Right kidney (tissue), 1 donor: ENCODE data around the gene RAD51B.
"Not testable (repeated sequence)": the region's sequence is repeated elsewhere in the genome, so short reads cannot be mapped to it uniquely, and the experiment has no call there.

ENCODE experiments used
- DNase-seq: peaks from one replicate; pipeline ENCODE4 v3.0.0-alpha.2; 2016

Gene RAD51B

DNA sequence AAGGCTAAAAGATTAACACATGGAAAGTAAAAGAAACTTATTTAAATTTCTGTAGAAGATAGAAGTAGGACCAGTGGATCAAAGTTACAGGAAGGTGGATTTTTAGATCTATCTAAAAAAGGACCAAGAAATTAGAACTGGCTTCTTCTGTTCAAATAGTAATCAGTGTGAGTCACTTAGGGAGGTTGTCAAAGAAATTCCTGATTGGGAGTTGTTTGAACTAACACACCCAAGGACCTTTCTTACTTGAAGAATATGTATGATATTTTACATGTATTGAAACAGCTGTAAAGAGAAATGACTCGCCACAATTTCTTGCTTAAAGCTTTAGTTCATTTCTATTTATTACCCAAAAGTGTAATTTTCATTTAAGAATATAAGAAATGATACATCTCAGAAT, 256.9 kb downstream of the RAD51B start:
- no peak for DNase-seq

DNA sequence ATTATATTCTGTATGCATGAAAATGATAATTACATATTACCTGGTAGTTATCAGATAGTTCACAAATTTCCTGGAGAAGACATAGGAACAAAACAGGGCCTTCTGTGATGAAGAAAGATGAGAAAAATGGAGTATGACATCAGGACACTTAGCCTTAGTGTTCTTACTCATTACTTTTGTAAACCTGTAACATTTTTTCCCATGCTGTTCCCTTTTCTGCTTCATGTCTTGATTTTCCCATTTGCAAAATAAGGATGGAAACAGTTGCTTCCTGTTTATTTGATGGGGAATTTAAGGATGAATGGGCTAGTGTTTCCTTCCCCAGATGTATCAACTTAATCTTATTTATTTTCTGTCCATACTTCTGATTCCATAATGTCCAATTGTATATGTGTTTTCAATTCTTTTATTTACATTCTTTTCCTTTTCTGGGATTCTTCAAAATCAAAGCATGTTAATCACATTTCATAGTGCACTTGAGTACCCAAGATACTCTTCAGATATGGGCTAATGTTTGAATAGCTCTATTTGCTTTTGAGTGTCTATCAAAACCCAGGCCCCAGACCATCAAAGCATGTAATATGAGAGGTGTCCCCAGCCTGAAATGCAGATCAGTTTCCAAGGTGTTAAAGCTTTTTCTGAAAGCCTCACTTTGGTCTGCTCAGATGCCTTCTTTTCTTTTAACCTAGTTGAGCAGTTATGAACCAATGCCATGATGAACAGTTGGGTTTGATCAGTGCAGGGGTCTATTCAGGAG, 260.5 kb downstream of the RAD51B start:
- no peak for DNase-seq

GRCh38 chr14:68081489-68081888, 261.9 kb downstream of the RAD51B start:
- DNase-seq: no peak

DNA sequence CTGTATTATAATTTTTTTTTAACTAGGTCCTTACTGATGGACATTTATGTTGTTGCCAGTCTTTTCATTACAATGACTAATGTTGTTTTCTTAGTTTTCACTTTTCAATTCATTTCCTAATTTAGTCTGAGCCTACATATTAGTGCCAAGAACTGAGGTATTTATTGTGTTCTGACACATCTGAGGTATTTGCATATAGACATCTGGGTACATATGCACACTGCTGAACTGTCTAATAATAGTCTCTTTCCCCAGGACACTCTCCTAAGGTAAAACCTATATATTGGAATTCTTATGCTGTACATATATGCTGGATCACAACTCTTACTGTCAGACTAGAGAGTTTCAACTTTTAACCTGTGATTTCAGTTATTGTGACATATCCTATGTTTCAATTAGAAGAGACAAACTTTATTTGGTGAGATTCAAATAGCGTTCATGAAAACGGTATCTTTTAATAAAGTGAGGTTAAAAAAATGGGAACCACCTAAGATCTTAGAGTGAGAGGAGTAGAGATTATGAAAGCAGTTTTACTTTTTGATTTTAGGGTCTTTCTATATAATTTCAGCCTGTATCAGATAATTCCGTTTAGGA, 263.2 kb downstream of the RAD51B start:
- no peak for DNase-seq

- DNase-seq: no peak
Observed at GRCh38 chr14:68084256-68084655, 264.7 kb downstream of the RAD51B start.

GRCh38 chr14:68085742-68086141, 266.2 kb downstream of the RAD51B start:
- DNase-seq: no peak

DNA sequence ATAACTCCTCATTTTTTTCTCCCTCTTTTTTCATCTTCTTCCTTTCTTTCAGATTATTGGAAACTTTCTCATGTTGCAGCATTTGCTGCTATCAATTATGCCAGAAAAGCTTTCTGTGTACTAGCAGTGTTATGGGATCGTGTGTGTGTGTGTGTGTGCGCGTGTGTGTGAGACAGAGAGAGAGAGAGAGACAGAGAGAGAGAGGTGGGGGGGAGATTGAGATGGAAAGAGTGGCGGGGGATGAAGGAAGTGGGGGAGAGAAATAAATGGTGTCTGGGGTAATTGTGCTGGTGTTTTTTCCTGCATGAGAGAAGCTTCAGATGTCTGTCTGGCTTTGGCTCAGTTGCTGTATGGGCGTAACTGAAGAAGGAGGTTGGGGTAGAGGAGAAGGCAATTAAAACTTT, 268.9 kb downstream of the RAD51B start:
- DNase-seq: peak; percentile 65

- peak; percentile 55 for DNase-seq
Observed at GRCh38 chr14:68089146-68089731, 269.7 kb downstream of the RAD51B start.

DNA sequence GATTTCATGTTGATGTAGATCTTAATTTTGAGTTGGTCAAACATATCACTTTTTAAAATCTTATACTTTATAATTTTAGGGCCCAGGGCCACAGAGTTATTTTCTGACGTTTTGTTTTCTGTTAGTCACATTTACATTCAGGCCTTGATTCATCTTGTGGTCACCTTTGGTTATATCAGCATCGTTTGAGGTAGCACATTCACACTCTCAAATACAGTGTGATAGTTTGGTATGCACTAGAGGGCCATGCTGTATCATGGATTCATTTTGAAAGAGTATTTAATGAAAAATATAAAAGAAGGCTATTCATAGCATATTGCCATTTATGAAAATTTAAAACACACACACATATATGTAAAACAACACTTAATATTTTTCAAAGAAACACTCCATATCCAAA, 274.6 kb downstream of the RAD51B start:
- no peak for DNase-seq

GRCh38 chr14:68094752-68095151, 275.2 kb downstream of the RAD51B start:
- no peak for DNase-seq

GRCh38 chr14:68097727-68098126, 278.1 kb downstream of the RAD51B start:
- DNase-seq: no peak

- DNase-seq: no peak
Observed at GRCh38 chr14:68098834-68099233, 279.3 kb downstream of the RAD51B start.

GRCh38 chr14:68099495-68100045, 280.0 kb downstream of the RAD51B start:
- peak; percentile 51 for DNase-seq

DNA sequence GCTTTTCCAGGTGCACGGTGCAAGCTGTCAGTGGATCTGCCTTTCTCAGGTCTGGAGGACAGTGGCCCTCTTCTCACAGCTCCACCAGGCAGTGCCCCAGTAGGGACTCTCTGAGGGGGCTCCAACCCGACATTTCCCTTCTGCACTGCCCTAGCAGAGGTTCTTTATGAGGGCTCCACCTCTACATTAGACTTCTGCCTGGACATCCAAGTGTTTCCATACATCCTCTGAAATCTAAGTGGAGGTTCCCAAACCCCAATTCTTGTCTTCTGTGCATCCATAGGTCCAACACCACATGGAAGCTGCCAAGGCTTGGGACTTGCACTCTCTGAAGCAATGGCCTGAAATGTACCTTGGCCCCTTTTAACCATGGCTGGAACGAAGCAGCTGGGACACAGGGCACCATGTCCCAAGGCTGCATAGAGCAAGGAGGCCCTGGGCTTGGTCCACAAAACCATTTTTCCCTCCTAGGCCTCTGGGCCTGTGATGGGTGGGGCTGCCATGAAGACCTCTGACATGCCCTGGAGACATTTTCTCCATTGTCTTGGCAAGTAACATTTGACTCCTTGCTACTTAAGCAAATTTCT, 282.2 kb downstream of the RAD51B start:
- DNase-seq: not testable (repeated sequence)

DNA sequence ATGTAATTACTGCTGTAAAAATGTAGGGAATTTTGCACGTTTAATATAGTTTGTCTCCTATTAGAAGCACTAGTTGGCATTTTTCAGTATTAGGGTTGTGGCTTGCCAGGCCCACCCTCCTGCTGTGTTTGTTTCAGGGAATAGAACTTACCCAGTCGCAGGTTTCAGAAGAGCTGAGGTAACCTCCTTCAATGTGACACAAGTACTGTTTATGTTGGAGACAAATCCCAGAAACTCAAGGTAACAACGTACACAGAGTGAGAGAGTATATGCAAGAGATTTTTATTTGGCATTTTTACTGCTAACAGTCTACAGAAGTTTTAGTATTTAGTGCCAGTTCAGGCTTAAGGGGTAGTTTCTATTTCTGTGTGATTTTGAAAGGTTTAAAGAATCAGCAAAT, 284.3 kb downstream of the RAD51B start:
- no peak for DNase-seq

DNA sequence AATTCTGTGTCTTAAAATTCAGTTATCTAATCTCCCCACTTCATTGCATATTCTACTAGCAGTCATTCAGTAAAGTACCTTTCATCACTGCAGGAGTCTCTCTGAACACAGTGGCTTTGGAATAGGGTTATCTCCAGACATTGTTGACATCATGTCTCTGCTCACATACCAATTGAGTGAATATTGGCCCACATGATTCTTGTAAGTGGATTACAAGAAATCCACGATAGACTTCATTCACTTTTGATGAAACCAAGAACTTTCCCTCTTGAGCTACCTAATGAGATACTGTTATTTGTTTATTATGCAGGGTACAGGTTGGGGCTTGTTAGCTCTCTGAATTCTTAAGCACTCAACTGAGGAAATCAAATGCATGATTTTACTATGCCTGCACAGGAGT, 284.9 kb downstream of the RAD51B start:
- DNase-seq: no peak

GRCh38 chr14:68105816-68106215, 286.2 kb downstream of the RAD51B start:
- no peak for DNase-seq

- no peak for DNase-seq
Observed at GRCh38 chr14:68106456-68106855, 286.9 kb downstream of the RAD51B start.

GRCh38 chr14:68106905-68107304, 287.3 kb downstream of the RAD51B start:
- DNase-seq: no peak

- DNase-seq: no peak
Observed at GRCh38 chr14:68109132-68109900, 289.7 kb downstream of the RAD51B start.

DNA sequence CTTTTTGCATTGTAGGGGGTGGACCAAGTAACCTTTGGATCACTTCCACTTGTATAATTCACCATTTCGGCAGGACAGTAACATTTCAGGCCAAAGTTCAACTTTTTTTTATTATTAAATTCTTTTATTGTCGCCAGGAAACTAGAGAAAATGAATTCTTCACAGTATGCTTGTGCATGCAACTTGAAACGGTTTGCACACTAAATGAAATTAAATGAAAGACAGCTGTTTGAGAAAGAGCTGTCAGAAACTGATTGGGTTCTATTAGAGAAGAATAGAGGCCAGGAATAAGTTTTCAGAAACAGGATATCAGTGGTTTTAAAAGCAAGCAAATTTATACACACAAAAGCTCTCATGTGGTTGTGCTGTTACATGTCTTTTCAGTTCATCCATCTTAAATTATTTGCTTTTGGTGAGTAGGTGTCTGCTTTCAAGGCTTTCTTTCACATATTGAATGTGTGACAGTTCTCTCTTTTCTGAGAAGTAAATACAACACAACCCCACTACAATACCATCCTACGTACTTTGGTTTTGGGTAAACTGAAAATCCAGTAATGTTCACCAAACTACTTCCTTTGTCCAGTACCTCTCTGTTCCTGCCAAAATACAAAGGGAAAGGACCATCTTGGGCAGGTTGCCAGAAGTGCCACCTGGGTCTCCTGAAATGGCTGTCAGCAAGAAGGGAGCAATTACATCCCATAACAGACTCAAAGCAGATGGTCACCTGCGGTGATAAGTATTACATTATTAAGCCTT, 291.7 kb downstream of the RAD51B start:
- no peak for DNase-seq

GRCh38 chr14:68111853-68112270, 292.3 kb downstream of the RAD51B start:
- DNase-seq: no peak
